ENCODE data around the gene LRMDA. TPM values are rescaled to one million over a fixed set of nuclear protein-coding genes. Genes with fewer than 3 reads are reported as not detected.

Gene LRMDA
- total RNA-seq, 2 experiments from 2014 or later: not detected

- Mint-ChIP-seq H3K4me3 (no peak overlapping the region), H3K4me1 (ENCODE audit: low read depth) (no peaks in the 10 kb centered on the region), H3K36me3 (ENCODE audit: low read depth) (no peaks in the 10 kb centered on the region), H3K9me3 (peaks cover 7% of the 10 kb centered on the region), H3K27ac (no peak overlapping the region), H3K27me3 (peaks cover 4% of the 10 kb centered on the region)
- Histone ChIP-seq H3K27ac (ENCODE audit: low read depth in 1 of 2, low read length in 2 of 2) (no peak overlapping the region), H3K9me3 (ENCODE audit: control insufficient read depth in 1 of 2, insufficient read depth in 1 of 2, low read length in 2 of 2) (peaks cover 0 to 7% of the 10 kb centered on the region in 2 experiments), H3K27me3 (ENCODE audit: control insufficient read depth in 1 of 2, insufficient read depth in 2 of 2, low read length in 2 of 2) (no peaks in the 10 kb centered on the region), H3K4me3 (ENCODE audit: low read length) (no peak overlapping the region), H3K36me3 (ENCODE audit: insufficient read depth, low read length) (no peaks in the 10 kb centered on the region), H3K4me1 (ENCODE audit: insufficient read depth, low read length) (no peaks in the 10 kb centered on the region)
- CTCF ChIA-PET: no interaction called here
- DNase-seq (no peak), ATAC-seq (ENCODE audit: poor library complexity) (no peak)
- POLR2A ChIA-PET: no interaction called here
- intact Hi-C loops (cut with DNase I, micrococcal nuclease): no loop called here
- TF ChIP-seq CTCF (IDR thresholded peaks at IDR 0.05): no peak
Measured at GRCh38 chr10:76408646-76409045, 977.2 kb downstream of the LRMDA start.

- intact Hi-C loops (cut with DNase I, micrococcal nuclease): no loop called here
- H3K9me3 ChIP-seq (ENCODE audit: control insufficient read depth in 1 of 2, insufficient read depth in 1 of 2, low read length in 2 of 2): peaks cover 0 to 7% of the 10 kb centered on the region in 2 experiments
- CTCF ChIA-PET: no interaction called here
- H3K36me3 ChIP-seq (ENCODE audit: insufficient read depth, low read length): no peaks in the 10 kb centered on the region
- no peaks in the 10 kb centered on the region for H3K36me3 Mint-ChIP-seq (ENCODE audit: low read depth)
- H3K4me3 Mint-ChIP-seq: no peak overlapping the region
- POLR2A ChIA-PET: no interaction called here
- no peak overlapping the region for H3K27ac Mint-ChIP-seq
- H3K4me3 ChIP-seq (ENCODE audit: low read length): no peak overlapping the region
- TF ChIP-seq CTCF (IDR thresholded peaks at IDR 0.05): no peak
- peaks cover 2% of the 10 kb centered on the region for H3K9me3 Mint-ChIP-seq
- no peaks in the 10 kb centered on the region for H3K4me1 ChIP-seq (ENCODE audit: insufficient read depth, low read length)
- ATAC-seq (ENCODE audit: poor library complexity) (no peak), DNase-seq (no peak)
- H3K27me3 Mint-ChIP-seq: peaks cover 4% of the 10 kb centered on the region
- no peaks in the 10 kb centered on the region for H3K4me1 Mint-ChIP-seq (ENCODE audit: low read depth)
- H3K27ac ChIP-seq (ENCODE audit: low read depth in 1 of 2, low read length in 2 of 2): no peak overlapping the region
- H3K27me3 ChIP-seq (ENCODE audit: control insufficient read depth in 1 of 2, insufficient read depth in 2 of 2, low read length in 2 of 2): no peaks in the 10 kb centered on the region
Measured at GRCh38 chr10:76411729-76412435, 980.5 kb downstream of the LRMDA start.

GRCh38 chr10:76415554-76415953, 984.1 kb downstream of the LRMDA start:
- no peaks in the 10 kb centered on the region for H3K4me1 Mint-ChIP-seq (ENCODE audit: low read depth)
- H3K27me3 Mint-ChIP-seq: no peaks in the 10 kb centered on the region
- Histone ChIP-seq H3K36me3 (ENCODE audit: insufficient read depth, low read length) (no peaks in the 10 kb centered on the region), H3K4me3 (ENCODE audit: low read length) (no peak overlapping the region), H3K4me1 (ENCODE audit: insufficient read depth, low read length) (no peaks in the 10 kb centered on the region), H3K9me3 (ENCODE audit: control insufficient read depth in 1 of 2, insufficient read depth in 1 of 2, low read length in 2 of 2) (peaks cover 4 to 7% of the 10 kb centered on the region in 2 experiments), H3K27me3 (ENCODE audit: control insufficient read depth in 1 of 2, insufficient read depth in 2 of 2, low read length in 2 of 2) (no peaks in the 10 kb centered on the region), H3K27ac (ENCODE audit: low read depth in 1 of 2, low read length in 2 of 2) (no peak overlapping the region)
- no peak for DNase-seq
- intact Hi-C loops (cut with DNase I, micrococcal nuclease): no loop called here
- TF ChIP-seq CTCF (IDR thresholded peaks at IDR 0.05): no peak
- no peak for ATAC-seq (ENCODE audit: poor library complexity)
- H3K9me3 Mint-ChIP-seq: peaks cover 2% of the 10 kb centered on the region
- no peak overlapping the region for H3K27ac Mint-ChIP-seq
- no peaks in the 10 kb centered on the region for H3K36me3 Mint-ChIP-seq (ENCODE audit: low read depth)
- ChIA-PET POLR2A (no interaction called here), CTCF (no interaction called here)
- H3K4me3 Mint-ChIP-seq: no peak overlapping the region
